Stimulated activated naive CD8-positive, alpha-beta T cell treated with anti-CD3 and anti-CD28 coated beads, Interleukin-15, Interleukin-2, amounts not matched to agents 100 U/mL and 50 U/mL, for 24 hours (primary cell): ENCODE results near the gene TRPV2.
"Not testable (repeated sequence)": the region's sequence is repeated elsewhere in the genome, so short reads cannot be mapped to it uniquely, and the experiment has no call there.

Source experiments
- ATAC-seq: fragments of 150-1000 bp; cut with Tn5 transposase; one replicate; pipeline ENCODE4 v1.10.0; 2021
- DNase-seq: peaks from one replicate; pipeline ENCODE4 v3.0.0; 2021

Gene TRPV2

GRCh38 chr17:16438173-16438556, 22.8 kb downstream of the TRPV2 start:
- no peak for ATAC-seq
- DNase-seq = no peak

- DNase-seq (peak; percentile 94), ATAC-seq (peak; percentile 89)
These were observed 23.4 kb downstream of the TRPV2 start for GRCh38 chr17:16438557-16439302.

- ATAC-seq = no peak
- DNase-seq = no peak
These were observed 24.0 kb downstream of the TRPV2 start for GRCh38 chr17:16439303-16439791.

GRCh38 chr17:16439811-16440351, 24.5 kb downstream of the TRPV2 start:
- DNase-seq = no peak

GRCh38 chr17:16440354-16440753, 25.0 kb downstream of the TRPV2 start:
- not testable (repeated sequence) for ATAC-seq

More at GRCh38 chr17:16439811-16440351, 24.5 kb downstream of the TRPV2 start:
- no peak for ATAC-seq

GRCh38 chr17:16440901-16441629, 25.7 kb downstream of the TRPV2 start:
- ATAC-seq = no peak
- no peak for DNase-seq

More at GRCh38 chr17:16440354-16440753, 25.0 kb downstream of the TRPV2 start:
- not testable (repeated sequence) for DNase-seq

- ATAC-seq = no peak
- DNase-seq = no peak
These were observed 26.8 kb downstream of the TRPV2 start for GRCh38 chr17:16442141-16442540.

- ATAC-seq = no peak
These were observed 27.5 kb downstream of the TRPV2 start for GRCh38 chr17:16442594-16443510.

GRCh38 chr17:16443511-16444257, 28.3 kb downstream of the TRPV2 start:
- ATAC-seq (peak; percentile 10), DNase-seq (peak; percentile 61)

More at GRCh38 chr17:16442594-16443510, 27.5 kb downstream of the TRPV2 start:
- no peak for DNase-seq

GRCh38 chr17:16444258-16444886, 29.0 kb downstream of the TRPV2 start:
- DNase-seq = peak; percentile 43
- peak; percentile 4 for ATAC-seq

- ATAC-seq = no peak
- DNase-seq = no peak
These were observed 31.1 kb downstream of the TRPV2 start for GRCh38 chr17:16446338-16446983.

- ATAC-seq = no peak
- DNase-seq = no peak
These were observed 32.3 kb downstream of the TRPV2 start for GRCh38 chr17:16447676-16448075.

GRCh38 chr17:16448490-16448889, 33.1 kb downstream of the TRPV2 start:
- DNase-seq (no peak), ATAC-seq (no peak)

- peak; percentile 59 for ATAC-seq
- DNase-seq = no peak
These were observed 33.8 kb downstream of the TRPV2 start for GRCh38 chr17:16449121-16449570.

- no peak for DNase-seq
- no peak for ATAC-seq
These were observed 34.7 kb downstream of the TRPV2 start for GRCh38 chr17:16450028-16450427.

- not testable (repeated sequence) for DNase-seq, ATAC-seq
These were observed 36.9 kb downstream of the TRPV2 start for GRCh38 chr17:16452268-16452667.

- no peak for DNase-seq
- no peak for ATAC-seq
These were observed 38.1 kb downstream of the TRPV2 start for GRCh38 chr17:16453493-16453851.

- no peak for ATAC-seq
- DNase-seq = no peak
These were observed 40.8 kb downstream of the TRPV2 start for GRCh38 chr17:16455997-16456741.

GRCh38 chr17:16456742-16457316, 41.5 kb downstream of the TRPV2 start:
- DNase-seq (no peak), ATAC-seq (no peak)
